HepG2 (cell line): ENCODE data around the gene HBS1L. TPM values are rescaled to one million over a fixed set of nuclear protein-coding genes. Genes with fewer than 3 reads are reported as not detected.

Source experiments
- ATAC-seq: fragments of 200-7000 bp; cut with Tn5 transposase; 3 replicates; pipeline ENCODE4 v1.9.1; 2020; ENCODE audit warnings: mild to moderate bottlenecking, moderate library complexity
- BruUV-seq: library from RNA; stranded (reverse); fragments of 400-500 nt; replicated peaks from 2 replicates; lab custom pipeline; 2021; lab: Mats Ljungman, UMichigan
- CTCF ChIA-PET: fragments of 300-600 bp; formaldehyde crosslinking; extraction: SDS; loops from one replicate; lab custom pipeline; 2021; ENCODE audit warnings: low total read pairs, inconsistent platforms, low intra/inter-chr PET ratio; lab: Yijun Ruan, JAX
- POLR2A ChIA-PET: fragments of 350-600 bp; sonication (Branson Sonifier 250); formaldehyde crosslinking; loops from one replicate; lab custom pipeline; 2020; ENCODE audit warnings: antibody characterized with exemption, inconsistent platforms; lab: Yijun Ruan, JAX
- DNase-seq: peaks from one replicate; pipeline ENCODE4 v3.0.0-alpha.2; 2015; ENCODE audit warnings: low spot score
- FAIRE-seq: peaks from 3 replicates; lab custom pipeline; 2011; peaks lifted over from hg19 to GRCh38; lab: Jason Lieb, UNC
- H2AFZ ChIP-seq: one replicate; pipeline ENCODE4 v1.6.1; 2011; ENCODE audit warnings: low read length, inconsistent platforms
- H3K27ac ChIP-seq: fragments of 300-600 bp; 3 replicates; pipeline ENCODE4 v1.8.0; 2011; ENCODE audit warnings: mixed run types, mild to moderate bottlenecking, mixed read lengths, low read length, inconsistent platforms; ENCODE audit not compliant: insufficient read depth; ENCODE audit errors: extremely low read length
- H3K27me3 ChIP-seq, 2 experiments: fragments of 200-600 bp in 1 of 2; 2 replicates in 1 of 2; 3 replicates in 1 of 2; pipeline versions ENCODE4 v1.6.0 to v1.8.0; 2011; ENCODE audit warnings: low read length in 2 of 2, mild to moderate bottlenecking in 2 of 2, moderate library complexity in 2 of 2, inconsistent platforms in 1 of 2; ENCODE audit not compliant: insufficient read depth in 2 of 2, control insufficient read depth in 1 of 2
- H3K36me3 ChIP-seq, 2 experiments: fragments of 200-600 bp in 1 of 2; replicated peaks in 1 of 2; 2 replicates in 1 of 2; 3 replicates in 1 of 2; pipeline versions ENCODE4 v1.5.1 to v1.8.0; 2011; ENCODE audit warnings: low read length in 2 of 2, inconsistent platforms in 1 of 2; ENCODE audit not compliant: insufficient read depth in 2 of 2, control insufficient read depth in 1 of 2
- H3K4me1 ChIP-seq: 2 replicates; pipeline ENCODE4 v1.5.1; 2012; ENCODE audit warnings: low read length, inconsistent platforms; ENCODE audit not compliant: insufficient read depth
- H3K4me2 ChIP-seq: 2 replicates; pipeline ENCODE4 v1.6.0; 2011; ENCODE audit warnings: low read depth, low read length, inconsistent platforms
- H3K4me3 ChIP-seq, 3 experiments: fragments of 200-600 bp in 1 of 3; sonication (generic), shearing (Covaris generic) in 1 of 3; replicated peaks in 1 of 3; 2 replicates each; pipeline ENCODE4 v1.5.1; 2011 to 2016; ENCODE audit warnings: low read length in 3 of 3, inconsistent platforms in 2 of 3, low read depth in 2 of 3, mild to moderate bottlenecking in 2 of 3, control low read depth in 1 of 3, mixed read lengths in 1 of 3; ENCODE audit not compliant: insufficient read depth in 1 of 3
- H3K79me2 ChIP-seq: one replicate; pipeline ENCODE4 v1.6.1; 2011; ENCODE audit warnings: low read length, inconsistent platforms; ENCODE audit not compliant: insufficient read depth
- H3K9ac ChIP-seq: 2 replicates; pipeline ENCODE4 v1.6.0; 2011; ENCODE audit warnings: mild to moderate bottlenecking, low read depth, low read length, inconsistent platforms; ENCODE audit not compliant: insufficient read depth
- H3K9me3 ChIP-seq: 2 replicates; pipeline ENCODE4 v1.5.1; 2012; ENCODE audit warnings: mild to moderate bottlenecking, low read length
- H4K20me1 ChIP-seq: 2 replicates; pipeline ENCODE4 v1.6.0; 2011; ENCODE audit warnings: inconsistent platforms, mild to moderate bottlenecking, low read length, moderate library complexity; ENCODE audit not compliant: insufficient read depth
- FUBP1 ChIP-seq: sonication (generic); formaldehyde crosslinking; IDR thresholded peaks from 2 replicates; pipeline ENCODE4 v1.5.1; 2020; ENCODE audit warnings: missing genetic modification reagents, mild to moderate bottlenecking, borderline replicate concordance
- HIC2 ChIP-seq: sonication (generic); formaldehyde crosslinking; IDR thresholded peaks from 2 replicates; pipeline ENCODE4 v1.9.0; 2022; ENCODE audit warnings: low read depth, missing genetic modification reagents
- IKZF1 ChIP-seq: fragments of 450-650 bp; IDR thresholded peaks from 2 replicates; pipeline ENCODE4 v1.7.1; 2016
- KDM5A ChIP-seq: fragments of 200-600 bp; sonication (generic); IDR thresholded peaks from 2 replicates; pipeline ENCODE4 v1.7.0; 2018; ENCODE audit warnings: antibody characterized with exemption, mild to moderate bottlenecking, low read length, borderline replicate concordance
- MAF1 ChIP-seq: sonication (generic); formaldehyde crosslinking; IDR thresholded peaks from 2 replicates; pipeline ENCODE4 v1.5.0; 2020; ENCODE audit warnings: missing genetic modification reagents, borderline replicate concordance
- MYPOP ChIP-seq: sonication (generic); formaldehyde crosslinking; IDR thresholded peaks from 2 replicates; pipeline ENCODE4 v1.8.1; 2023; ENCODE audit warnings: mild to moderate bottlenecking, moderate library complexity, missing genetic modification reagents
- NR1H2 ChIP-seq: sonication (generic); formaldehyde crosslinking; IDR thresholded peaks from 2 replicates; pipeline ENCODE4 v1.8.1; 2022; ENCODE audit warnings: low read depth, missing genetic modification reagents, borderline replicate concordance
- RFXAP ChIP-seq: sonication (generic); formaldehyde crosslinking; IDR thresholded peaks from 2 replicates; pipeline ENCODE4 v1.4.0; 2020; ENCODE audit warnings: missing genetic modification reagents, borderline replicate concordance
- ZFP41 ChIP-seq: sonication (generic); formaldehyde crosslinking; IDR thresholded peaks from 2 replicates; pipeline ENCODE4 v1.4.0; 2020; ENCODE audit warnings: mild to moderate bottlenecking, missing genetic modification reagents, borderline replicate concordance
- ZNF282 ChIP-seq: fragments of 450-650 bp; IDR thresholded peaks from 2 replicates; pipeline ENCODE4 v1.6.1; 2018; ENCODE audit not compliant: partially characterized antibody
- ZNF547 ChIP-seq: sonication (generic); formaldehyde crosslinking; IDR thresholded peaks from 2 replicates; pipeline ENCODE4 v1.5.1; 2020; ENCODE audit warnings: mild to moderate bottlenecking, missing genetic modification reagents
- ZNF570 ChIP-seq: sonication (generic); formaldehyde crosslinking; IDR thresholded peaks from 2 replicates; pipeline ENCODE4 v1.4.0; 2020; ENCODE audit warnings: mild to moderate bottlenecking, missing genetic modification reagents, borderline replicate concordance
- ZNF597 ChIP-seq: sonication (generic); formaldehyde crosslinking; IDR thresholded peaks from 2 replicates; pipeline ENCODE4 v1.5.0; 2020; ENCODE audit warnings: missing genetic modification reagents
- ZNF749 ChIP-seq: sonication (generic); formaldehyde crosslinking; IDR thresholded peaks from 2 replicates; pipeline ENCODE4 v1.8.0; 2022; ENCODE audit warnings: mild to moderate bottlenecking, missing genetic modification reagents, moderate library complexity, borderline replicate concordance
- ZNF891 ChIP-seq: sonication (generic); formaldehyde crosslinking; IDR thresholded peaks from 2 replicates; pipeline ENCODE4 v1.5.0; 2020; ENCODE audit warnings: mild to moderate bottlenecking, missing genetic modification reagents
- WGBS: methylation state at CpG from one replicate; pipeline ENCODE4 v1.1.6; 2017; ENCODE audit warnings: low lambda C conversion rate; 5-methylcytosine and 5-hydroxymethylcytosine counted together
- in situ Hi-C: cut with HindIII; loops from 2 replicates; pipeline ENCODE4 v1.10.0; 2017; ENCODE audit warnings: low pct_unique_long_range_greater_than_20kb; ENCODE audit not compliant: extremely low pct_ligation_motif_present
- intact Hi-C: fragments of 100-400 bp; cut with micrococcal nuclease; formaldehyde crosslinking; loops from one replicate; pipeline ENCODE4 v1.10.0; 2022; ENCODE audit not compliant: unreplicated experiment
- polyA plus RNA-seq, 8 experiments: library from polyadenylated mRNA; depleted of rRNA in 3 of 8; stranded (reverse) in 7 of 8; unstranded in 1 of 8; fragments of >200 nt; fragmentation: Illumina TruSeq in 4 of 8; extraction: Trizol in 4 of 8; gene quantifications; 2 replicates each; pipeline versions ENCODE4 v1.2.1 to v1.2.3, GENCODE V29; 2011 to 2016; ENCODE audit warnings: low read depth in 4 of 8, missing spikeins in 1 of 8, mixed read lengths in 1 of 8; ENCODE audit not compliant: insufficient read depth in 1 of 8
- total RNA-seq, 5 experiments: library from RNA; depleted of rRNA; stranded (reverse); fragments of >200 nt; fragmentation: Illumina TruSeq; extraction: Trizol; gene quantifications; 2 replicates each; pipeline ENCODE4 v1.2.3, GENCODE V29; 2016; ENCODE audit warnings: low read depth in 1 of 5

The HBS1L gene
- total and polyA plus RNA-seq, 2 of the 13 experiments (the other 11 are each of a cell fraction or from before 2014, with no cell fraction given) = 44.1 to 138 TPM

GRCh38 chr6:135090819-135091218, 36.2 kb upstream of the HBS1L start:
- ChIA-PET CTCF (no interaction called here), POLR2A (no interaction called here)
- H3K4me3 ChIP-seq = no peak overlapping the region
- H3K36me3 ChIP-seq = no peaks in the 10 kb centered on the region
- no peak overlapping the region for H2AFZ ChIP-seq
- H3K9me3 ChIP-seq = no peaks in the 10 kb centered on the region
- DNase-seq (no peak), FAIRE-seq (no peak), ATAC-seq (no peak)
- no peaks in the 10 kb centered on the region for H4K20me1 ChIP-seq
- TF ChIP-seq MAF1 (no peak), ZFP41 (no peak), ZNF749 (CRISPR knock-in tag) (no peak), ZNF282 (no peak), ZNF570 (no peak), FUBP1 (no peak), ZNF891 (no peak), RFXAP (CRISPR knock-in tag) (no peak), MYPOP (no peak), ZNF597 (CRISPR knock-in tag) (no peak), NR1H2 (CRISPR knock-in tag) (no peak), ZNF547 (no peak), HIC2 (CRISPR knock-in tag) (no peak), IKZF1 (no peak), KDM5A (no peak)
- H3K4me2 ChIP-seq = no peak overlapping the region
- H3K9ac ChIP-seq = no peak overlapping the region
- H3K4me1 ChIP-seq = 0 out of 2 replicates have a peak, but pooled peaks cover 6% of the 10 kb centered on the region
- in situ Hi-C loops = no loop called here
- 32% methylated on average over 2 of the region's 2 CpGs for WGBS
- H3K27ac ChIP-seq = no peak overlapping the region
- H3K27me3 ChIP-seq = no peaks in the 10 kb centered on the region; a peak in 1 of 5 replicates
- intact Hi-C loops = no loop called here
- no TSS peak for BruUV-seq
- H3K79me2 ChIP-seq = no peaks in the 10 kb centered on the region
